Fibroblast of skin of left quadriceps (primary cell): ENCODE measurements around the gene RPL39L.
A peak's percentile ranks its signal among the peaks of the same experiment; 100 is the strongest.
"Not testable (repeated sequence)": the region's sequence is repeated elsewhere in the genome, so short reads cannot be mapped to it uniquely, and the experiment has no call there.

Experiments used
- DNase-seq, 2 experiments: peaks; one replicate each; pipeline ENCODE4 v3.0.0-alpha.2; 2013; ENCODE audit warnings: low read depth in 2 of 2

RPL39L gene

DNA sequence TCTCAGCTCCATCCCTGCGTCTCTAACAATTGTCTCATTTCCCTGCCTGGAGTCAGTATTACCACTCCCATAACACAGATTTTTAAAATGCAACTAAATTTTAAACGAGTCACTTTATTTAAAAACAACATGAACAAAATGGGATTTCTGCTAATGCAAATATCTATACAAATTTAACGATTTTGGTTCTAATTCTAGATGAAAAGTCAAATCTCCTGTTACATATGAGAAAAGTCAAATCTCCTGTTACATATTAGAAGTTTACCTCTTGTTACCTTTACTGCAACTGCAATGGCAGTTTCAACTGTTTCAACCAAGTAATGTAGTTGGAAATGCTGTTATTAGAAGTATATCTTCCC lies 578 bp upstream of the RPL39L start:
- DNase-seq = no peak

- DNase-seq = no peak
Observed at GRCh38 chr3:187136936-187137335, 2.4 kb downstream of the RPL39L start.

GRCh38 chr3:187136337-187136736 lies 3.0 kb downstream of the RPL39L start:
- DNase-seq = no peak

DNA sequence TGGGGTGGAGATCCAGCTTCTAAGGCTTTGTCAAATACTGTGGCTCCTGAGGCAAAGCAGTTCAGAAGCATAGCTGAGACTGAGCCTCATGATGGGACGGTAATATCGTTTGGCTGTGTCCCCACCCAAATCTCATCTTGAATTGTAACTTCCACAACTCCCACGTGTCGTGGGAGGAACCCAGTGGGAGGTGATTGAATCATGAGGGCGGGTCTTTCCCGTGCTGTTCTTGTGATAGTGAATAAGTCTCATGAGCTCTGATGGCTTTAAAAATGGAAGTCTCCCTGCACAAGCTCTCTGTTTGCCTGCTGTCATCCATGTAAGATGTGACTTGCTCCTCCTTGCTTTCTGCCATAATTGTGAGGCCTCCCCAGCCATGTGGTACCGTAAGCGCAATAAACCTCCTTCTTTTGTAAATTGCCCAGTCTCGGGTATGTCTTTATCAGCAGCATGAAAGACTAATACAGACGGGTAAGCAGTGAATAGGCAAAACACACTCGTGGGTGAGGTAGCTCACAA lies 4.1 kb downstream of the RPL39L start:
- DNase-seq = not testable (repeated sequence)

GRCh38 chr3:187133181-187133580 lies 6.1 kb downstream of the RPL39L start:
- DNase-seq = not testable (repeated sequence)

DNA sequence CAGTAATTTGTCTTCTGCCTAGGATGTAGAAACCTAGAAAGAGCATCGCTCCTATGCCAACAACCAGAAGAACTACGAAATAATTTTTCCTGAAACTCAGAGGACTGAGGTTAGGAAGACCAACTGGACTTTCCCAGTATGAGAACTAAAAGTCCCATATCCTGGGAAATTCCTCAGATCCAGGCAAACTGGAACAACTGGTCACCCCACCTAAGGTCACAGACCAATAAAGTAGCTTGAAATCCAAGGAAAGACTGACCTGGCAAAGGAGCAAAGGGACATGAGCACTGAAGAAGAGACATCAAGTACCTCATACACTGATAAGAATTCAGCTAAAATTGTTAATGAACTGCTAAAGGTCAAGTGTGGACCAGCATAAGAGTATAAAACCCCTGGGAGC lies 6.6 kb downstream of the RPL39L start:
- DNase-seq = no peak

DNA sequence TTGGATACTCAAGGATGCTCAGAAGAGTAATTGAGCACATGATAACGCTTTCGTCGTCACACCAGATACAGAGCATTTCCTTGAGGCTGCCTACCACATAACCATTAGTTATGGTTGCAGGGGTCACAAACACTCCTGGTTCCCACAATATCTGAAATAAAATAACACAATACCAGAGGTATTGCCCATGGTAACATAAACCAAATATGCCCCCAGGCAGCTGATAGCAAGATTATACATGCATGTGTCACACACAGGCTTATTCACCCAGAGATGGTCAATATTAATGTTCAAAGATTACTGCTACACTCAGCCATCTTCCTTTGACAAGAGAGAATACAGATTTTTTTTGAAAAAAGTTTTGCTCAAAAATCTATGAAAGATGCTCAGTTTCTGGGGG lies 7.3 kb downstream of the RPL39L start:
- no peak for DNase-seq

DNA sequence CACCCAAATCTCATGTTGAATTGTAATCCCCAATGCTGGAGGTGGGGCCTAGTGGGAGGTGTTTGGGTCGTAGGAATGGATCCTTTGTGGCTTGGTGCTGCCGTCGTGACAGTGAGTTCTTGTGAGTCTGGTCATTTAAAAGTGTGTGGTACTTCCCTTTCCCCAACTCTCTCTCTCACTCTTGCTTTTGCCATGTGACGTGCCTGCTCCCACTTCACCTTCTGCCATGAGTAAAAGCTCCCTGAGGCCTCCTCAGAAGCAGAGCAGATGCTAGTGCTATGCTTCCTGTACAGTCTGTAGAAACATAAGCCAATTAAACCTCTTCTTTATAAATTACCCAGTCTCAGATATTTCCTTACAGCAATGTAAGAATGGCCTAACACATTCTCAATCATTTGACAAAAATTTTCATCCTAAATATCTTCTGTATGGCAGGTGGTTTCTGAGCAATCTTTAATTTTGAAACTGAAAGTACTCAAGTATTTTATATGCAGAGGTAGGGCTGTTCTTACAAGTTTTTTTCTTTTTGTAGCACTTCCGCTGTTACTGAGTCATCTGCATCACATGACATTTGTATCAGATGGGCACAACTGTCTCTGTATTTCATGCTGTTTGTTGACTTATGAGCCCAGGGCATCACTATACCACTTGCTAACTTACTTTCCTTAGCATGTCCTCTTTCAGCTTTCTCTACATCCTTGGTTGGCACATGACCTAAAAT lies 8.8 kb downstream of the RPL39L start:
- DNase-seq = no peak

GRCh38 chr3:187125319-187126031 lies 13.8 kb downstream of the RPL39L start:
- no peak for DNase-seq

- no peak for DNase-seq
Observed at GRCh38 chr3:187122261-187122660, 17.0 kb downstream of the RPL39L start.

GRCh38 chr3:187120326-187120725 lies 19.0 kb downstream of the RPL39L start:
- DNase-seq = no peak

DNA sequence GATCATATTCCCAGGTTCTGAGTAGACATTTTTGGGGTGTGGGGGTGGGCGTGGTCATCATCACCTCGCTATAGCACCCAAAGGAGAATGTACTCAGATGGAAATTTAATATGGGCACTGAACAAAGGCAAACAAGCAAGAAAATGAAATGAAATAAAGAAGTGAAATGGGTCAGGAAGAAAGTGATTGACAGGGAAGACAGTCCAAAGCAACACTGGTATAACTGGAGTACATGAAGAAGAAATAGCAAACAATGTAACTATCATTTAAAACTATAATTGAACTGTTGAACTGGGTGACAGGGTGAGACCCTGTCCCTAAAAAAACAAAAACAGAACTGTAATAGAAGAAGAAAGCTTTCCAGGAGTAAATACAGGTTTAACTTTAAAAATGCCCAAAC lies 24.8 kb downstream of the RPL39L start:
- DNase-seq = no peak

- DNase-seq = no peak
Observed at GRCh38 chr3:187112934-187113793, 26.1 kb downstream of the RPL39L start.

GRCh38 chr3:187110156-187110555 lies 29.1 kb downstream of the RPL39L start:
- DNase-seq = no peak

- DNase-seq = no peak
Observed at GRCh38 chr3:187107989-187108388, 31.3 kb downstream of the RPL39L start.

DNA sequence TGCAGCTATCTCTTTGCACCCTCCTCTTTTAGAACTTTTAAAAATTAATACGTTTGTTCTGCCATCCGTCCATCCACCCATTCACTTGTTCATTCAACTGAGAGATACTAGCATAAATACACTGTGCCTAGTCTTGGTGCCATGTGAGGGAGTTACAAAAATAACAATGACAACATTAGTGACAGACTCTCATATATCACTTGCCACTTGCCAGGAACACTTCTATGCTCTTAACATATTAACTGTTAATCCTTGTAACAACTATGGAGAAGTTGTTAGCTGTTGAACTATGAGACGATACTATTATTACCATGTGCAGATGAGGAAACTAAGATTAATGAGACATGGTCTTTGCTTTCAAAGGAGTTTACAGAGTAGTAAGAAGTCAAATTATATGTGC lies 33.6 kb downstream of the RPL39L start:
- DNase-seq = no peak

DNA sequence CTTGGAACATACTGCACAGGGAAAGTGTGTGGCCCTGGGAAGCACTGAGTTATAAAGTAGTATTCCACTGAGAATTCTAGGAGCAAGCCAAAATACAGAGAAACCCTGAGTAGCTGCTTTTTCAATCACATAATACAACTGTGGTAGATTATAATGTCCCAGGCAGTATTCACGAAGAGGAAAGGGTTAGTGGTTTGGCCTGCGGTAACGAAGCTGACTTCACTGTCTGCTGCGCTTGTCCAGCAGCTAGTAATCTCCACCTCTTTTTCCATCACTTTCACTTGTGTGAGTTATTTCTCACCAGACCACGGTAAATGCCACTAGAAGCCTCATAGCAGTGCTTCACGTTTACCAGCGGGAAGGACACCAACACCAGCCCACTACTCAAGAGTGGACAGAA lies 34.4 kb downstream of the RPL39L start:
- peak in 1 of 2 experiments; percentile 14 for DNase-seq

DNA sequence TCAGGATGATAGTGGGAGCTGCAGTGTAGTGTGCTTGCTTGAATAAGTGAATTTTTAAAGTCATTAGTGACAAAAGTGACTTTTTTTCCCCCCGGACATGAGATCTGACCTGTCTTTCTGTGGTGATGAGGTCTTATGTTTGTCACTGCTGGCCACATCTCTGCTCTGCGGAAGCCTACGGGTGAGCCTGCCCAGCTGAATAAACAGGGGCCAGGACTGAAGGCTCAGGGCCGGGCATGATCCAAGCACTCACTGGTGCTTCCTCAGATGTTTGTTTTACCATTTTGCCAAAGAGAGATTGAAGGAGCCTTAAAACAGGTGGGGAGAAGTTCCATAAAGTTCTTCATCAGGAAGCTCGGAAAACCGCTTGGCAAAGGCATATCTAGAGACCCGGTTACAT lies 35.0 kb downstream of the RPL39L start:
- DNase-seq = no peak

- DNase-seq = no peak
Observed at GRCh38 chr3:187103251-187103650, 36.0 kb downstream of the RPL39L start.

- no peak for DNase-seq
Observed at GRCh38 chr3:187102073-187102634, 37.1 kb downstream of the RPL39L start.

- peak; percentile 73 to 78 for DNase-seq
Observed at GRCh38 chr3:187101184-187102072, 37.9 kb downstream of the RPL39L start.
